H1 (cell line): ENCODE measurements around the gene ULK1.

Experiments
- ASH2L ChIP-seq: fragments of 200-600, 300-600 bp; sonication (generic); IDR thresholded peaks from one replicate; pipeline ENCODE4 v1.7.1; 2017; ENCODE audit warnings: low read length
- CREB1 ChIP-seq: IDR thresholded peaks from 2 replicates; pipeline ENCODE4 v1.6.1; 2012; ENCODE audit warnings: inconsistent platforms
- POLR2A ChIP-seq, 2 experiments: IDR thresholded peaks; 1 replicate in 1 of 2; 2 replicates in 1 of 2; pipeline ENCODE4 v1.6.1; 2011; ENCODE audit warnings: low read depth in 2 of 2, low read length in 2 of 2, mild to moderate bottlenecking in 2 of 2; ENCODE audit errors: control extremely low read depth in 1 of 2

GRCh38 chr12:131914179-131914702 lies 19.8 kb downstream of the ULK1 start:
- TF ChIP-seq CREB1, result no peak
- no peak for TF ChIP-seq POLR2A (IDR thresholded peaks at IDR 0.05; ENCODE audit: control extremely low read depth in 1 of 2, low read depth in 2 of 2, low read length in 2 of 2)
- no peak for TF ChIP-seq ASH2L
